Endothelial cell (in vitro differentiated cells): Measurements from ENCODE around the gene KLHL22. TPM values are rescaled to one million over a fixed set of nuclear protein-coding genes. Genes with fewer than 3 reads are reported as not detected.
"Not testable (repeated sequence)": the region's sequence is repeated elsewhere in the genome, so short reads cannot be mapped to it uniquely, and the experiment has no call there.

ENCODE experiments used
- DNase-seq: peaks from one replicate; pipeline ENCODE4 v3.0.0; 2021; ENCODE audit warnings: low spot score
- H3K27ac Mint-ChIP-seq: one replicate; pipeline ENCODE4 v1.8.0; 2021; ENCODE audit warnings: mixed read lengths, inconsistent platforms; ENCODE audit not compliant: unreplicated experiment
- H3K27me3 Mint-ChIP-seq: one replicate; pipeline ENCODE4 v1.8.0; 2021; ENCODE audit warnings: mild to moderate bottlenecking, moderate library complexity, mixed read lengths, inconsistent platforms; ENCODE audit not compliant: unreplicated experiment
- H3K36me3 Mint-ChIP-seq: one replicate; pipeline ENCODE4 v1.8.0; 2021; ENCODE audit warnings: mild to moderate bottlenecking, low read depth, mixed read lengths, inconsistent platforms; ENCODE audit not compliant: unreplicated experiment
- H3K4me1 Mint-ChIP-seq: one replicate; pipeline ENCODE4 v1.8.0; 2021; ENCODE audit warnings: mild to moderate bottlenecking, mixed read lengths, inconsistent platforms; ENCODE audit not compliant: unreplicated experiment
- H3K4me3 Mint-ChIP-seq: one replicate; pipeline ENCODE4 v1.8.0; 2021; ENCODE audit warnings: mild to moderate bottlenecking, mixed read lengths, inconsistent platforms; ENCODE audit not compliant: unreplicated experiment
- H3K9me3 Mint-ChIP-seq: one replicate; pipeline ENCODE4 v1.8.0; 2021; ENCODE audit warnings: mixed read lengths, inconsistent platforms; ENCODE audit not compliant: unreplicated experiment
- total RNA-seq: library from RNA; stranded (reverse); fragmentation: NEBNext Ultra II Directional; extraction: Animal tissue kit (Norgen Biotek cat#: 25700); gene quantifications from one replicate; pipeline ENCODE4 v1.2.1, GENCODE V29; 2021; ENCODE audit not compliant: unreplicated experiment
- TF ChIP-seq, protein P1 (sequence below): fragments of 200-600 bp; sonication (generic); IDR thresholded peaks from one replicate; pipeline ENCODE4 v1.5.0; 2021; ENCODE audit warnings: antibody characterized with exemption; ENCODE audit not compliant: unreplicated experiment

The KLHL22 gene
- total RNA-seq, 1 donor from 2014 or later = 19.4 TPM

- Mint-ChIP-seq H3K9me3 (no peaks in the 10 kb centered on the region), H3K4me1 (peaks cover 2% of the 10 kb centered on the region), H3K36me3 (peaks cover 7% of the 10 kb centered on the region), H3K27me3 (peaks cover 8% of the 10 kb centered on the region), H3K27ac (no peak overlapping the region), H3K4me3 (no peak overlapping the region)
- TF ChIP-seq, protein P1, sequence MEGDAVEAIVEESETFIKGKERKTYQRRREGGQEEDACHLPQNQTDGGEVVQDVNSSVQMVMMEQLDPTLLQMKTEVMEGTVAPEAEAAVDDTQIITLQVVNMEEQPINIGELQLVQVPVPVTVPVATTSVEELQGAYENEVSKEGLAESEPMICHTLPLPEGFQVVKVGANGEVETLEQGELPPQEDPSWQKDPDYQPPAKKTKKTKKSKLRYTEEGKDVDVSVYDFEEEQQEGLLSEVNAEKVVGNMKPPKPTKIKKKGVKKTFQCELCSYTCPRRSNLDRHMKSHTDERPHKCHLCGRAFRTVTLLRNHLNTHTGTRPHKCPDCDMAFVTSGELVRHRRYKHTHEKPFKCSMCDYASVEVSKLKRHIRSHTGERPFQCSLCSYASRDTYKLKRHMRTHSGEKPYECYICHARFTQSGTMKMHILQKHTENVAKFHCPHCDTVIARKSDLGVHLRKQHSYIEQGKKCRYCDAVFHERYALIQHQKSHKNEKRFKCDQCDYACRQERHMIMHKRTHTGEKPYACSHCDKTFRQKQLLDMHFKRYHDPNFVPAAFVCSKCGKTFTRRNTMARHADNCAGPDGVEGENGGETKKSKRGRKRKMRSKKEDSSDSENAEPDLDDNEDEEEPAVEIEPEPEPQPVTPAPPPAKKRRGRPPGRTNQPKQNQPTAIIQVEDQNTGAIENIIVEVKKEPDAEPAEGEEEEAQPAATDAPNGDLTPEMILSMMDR = no peak
- no peak for DNase-seq
Observed at GRCh38 chr22:20422271-20423007, 73.2 kb downstream of the KLHL22 start.

DNA sequence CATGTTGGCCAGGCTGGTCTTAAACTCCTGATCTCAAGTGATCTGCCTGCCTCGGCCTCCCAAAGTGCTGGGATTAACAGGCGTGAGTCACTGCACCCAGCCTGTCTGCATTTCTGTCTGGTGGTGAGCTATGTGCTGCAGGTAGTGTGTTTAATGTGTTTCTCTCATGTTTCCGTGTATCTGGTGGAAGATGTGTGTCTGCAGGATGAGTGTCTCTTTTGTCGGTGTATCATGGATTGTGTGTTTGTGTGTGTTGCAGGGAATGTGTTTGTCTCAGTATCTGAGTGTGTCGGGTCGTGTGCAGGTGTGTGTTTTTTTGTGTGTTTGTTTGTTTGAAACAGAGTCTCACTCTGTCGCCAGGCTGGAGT is 74.1 kb downstream of the KLHL22 start:
- peaks cover 5% of the 10 kb centered on the region for H3K27me3 Mint-ChIP-seq
- TF ChIP-seq, protein P1 = no peak
- no peak overlapping the region for H3K4me3 Mint-ChIP-seq

GRCh38 chr22:20420157-20420842 is 75.3 kb downstream of the KLHL22 start:
- Mint-ChIP-seq H3K27ac (no peak overlapping the region), H3K4me1 (peaks cover 2% of the 10 kb centered on the region), H3K27me3 (peaks cover 5% of the 10 kb centered on the region), H3K4me3 (no peak overlapping the region), H3K9me3 (no peaks in the 10 kb centered on the region), H3K36me3 (peaks cover 4% of the 10 kb centered on the region)
- TF ChIP-seq, protein P1 = no peak
- DNase-seq = no peak

More for the DNA sequence above, 74.1 kb downstream of the KLHL22 start:
- no peak overlapping the region for H3K27ac Mint-ChIP-seq
- DNase-seq = no peak
- peaks cover 2% of the 10 kb centered on the region for H3K4me1 Mint-ChIP-seq
- H3K9me3 Mint-ChIP-seq = no peaks in the 10 kb centered on the region
- H3K36me3 Mint-ChIP-seq = peaks cover 4% of the 10 kb centered on the region

- no peaks in the 10 kb centered on the region for H3K9me3 Mint-ChIP-seq
- no peak overlapping the region for H3K27ac Mint-ChIP-seq
- peaks cover 4% of the 10 kb centered on the region for H3K36me3 Mint-ChIP-seq
- DNase-seq = no peak
- peaks cover 7% of the 10 kb centered on the region for H3K27me3 Mint-ChIP-seq
- H3K4me1 Mint-ChIP-seq = peaks cover 2% of the 10 kb centered on the region
- TF ChIP-seq, protein P1 = no peak
- no peak overlapping the region for H3K4me3 Mint-ChIP-seq
Observed at GRCh38 chr22:20419664-20419951, 76.0 kb downstream of the KLHL22 start.

DNA sequence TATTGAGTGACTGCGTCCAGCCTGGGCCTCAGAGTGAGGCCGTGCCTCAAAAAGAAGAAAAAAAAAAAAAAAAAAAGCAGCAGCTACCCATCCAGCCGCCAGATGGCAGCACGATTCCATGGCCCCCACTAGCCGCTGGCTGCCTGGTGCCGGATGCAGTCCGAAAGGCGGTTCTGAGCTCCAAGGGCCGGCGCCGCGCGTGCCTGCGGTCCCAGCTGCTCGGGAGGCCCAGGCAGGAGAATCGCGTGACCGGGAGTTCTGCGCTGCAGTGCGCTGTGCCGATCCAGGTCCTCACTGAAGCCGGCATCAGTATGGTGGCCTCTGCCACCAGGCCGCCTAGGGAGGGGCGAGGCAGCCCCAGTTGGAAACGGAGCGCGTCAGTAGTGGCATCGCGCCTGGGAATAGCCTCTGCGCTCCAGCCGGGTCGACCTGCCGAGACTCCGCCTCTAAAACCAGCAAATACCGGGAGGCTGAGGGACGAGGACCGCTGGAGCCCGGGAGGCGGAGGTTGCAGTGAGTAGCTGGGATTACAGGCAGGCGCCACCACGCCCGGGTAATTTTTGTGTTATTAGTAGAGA is 77.3 kb downstream of the KLHL22 start:
- Mint-ChIP-seq H3K4me3 (no peak overlapping the region), H3K27me3 (peaks cover 5% of the 10 kb centered on the region), H3K4me1 (no peaks in the 10 kb centered on the region), H3K27ac (no peak overlapping the region), H3K9me3 (no peaks in the 10 kb centered on the region), H3K36me3 (peaks cover under 1% of the 10 kb centered on the region)
- TF ChIP-seq, protein P1 = peak; percentile 99
- peak; percentile 76 for DNase-seq

- not testable (repeated sequence) for H3K9me3 Mint-ChIP-seq, H3K27me3 Mint-ChIP-seq, H3K4me3 Mint-ChIP-seq, H3K36me3 Mint-ChIP-seq, H3K27ac Mint-ChIP-seq, DNase-seq, H3K4me1 Mint-ChIP-seq
Observed at GRCh38 chr22:20415699-20416098, 79.9 kb downstream of the KLHL22 start.

GRCh38 chr22:20415241-20415640 is 80.4 kb downstream of the KLHL22 start:
- not testable (repeated sequence) for H3K36me3 Mint-ChIP-seq, DNase-seq, H3K4me1 Mint-ChIP-seq, H3K4me3 Mint-ChIP-seq, H3K9me3 Mint-ChIP-seq, H3K27me3 Mint-ChIP-seq, H3K27ac Mint-ChIP-seq
